Stimulated activated CD4-positive, alpha-beta T cell treated with anti-CD3 and anti-CD28 coated beads, Interleukin-2, amount 100 ng/mL, for 4 hours (primary cell): ENCODE data around the gene CEP72.
"Not testable (repeated sequence)": the region's sequence is repeated elsewhere in the genome, so short reads cannot be mapped to it uniquely, and the experiment has no call there.

Experiments used
- DNase-seq: peaks from one replicate; pipeline ENCODE4 v3.0.0-alpha.2; 2020; ENCODE audit warnings: low read depth

Gene CEP72

GRCh38 chr5:617896-618295 is 5.8 kb downstream of the CEP72 start:
- DNase-seq: no peak

GRCh38 chr5:618450-618849 is 6.3 kb downstream of the CEP72 start:
- no peak for DNase-seq

GRCh38 chr5:619444-619843 is 7.3 kb downstream of the CEP72 start:
- DNase-seq: no peak

- DNase-seq: no peak
Observed at GRCh38 chr5:620152-620551, 8.0 kb downstream of the CEP72 start.

- no peak for DNase-seq
Observed at GRCh38 chr5:620586-621180, 8.5 kb downstream of the CEP72 start.

GRCh38 chr5:621341-621761 is 9.2 kb downstream of the CEP72 start:
- no peak for DNase-seq

GRCh38 chr5:622359-622758 is 10.2 kb downstream of the CEP72 start:
- DNase-seq: no peak

- no peak for DNase-seq
Observed at GRCh38 chr5:622946-623522, 10.9 kb downstream of the CEP72 start.

- DNase-seq: no peak
Observed at GRCh38 chr5:623531-623930, 11.4 kb downstream of the CEP72 start.

- DNase-seq: no peak
Observed at GRCh38 chr5:624118-624950, 12.2 kb downstream of the CEP72 start.

- DNase-seq: no peak
Observed at GRCh38 chr5:624951-625230, 12.8 kb downstream of the CEP72 start.

GRCh38 chr5:625516-625915 is 13.4 kb downstream of the CEP72 start:
- DNase-seq: no peak

- DNase-seq: no peak
Observed at GRCh38 chr5:626850-627249, 14.7 kb downstream of the CEP72 start.

- no peak for DNase-seq
Observed at GRCh38 chr5:627840-628239, 15.7 kb downstream of the CEP72 start.

GRCh38 chr5:628351-629205 is 16.4 kb downstream of the CEP72 start:
- not testable (repeated sequence) for DNase-seq

GRCh38 chr5:633501-633955 is 21.4 kb downstream of the CEP72 start:
- DNase-seq: no peak

GRCh38 chr5:634191-634590 is 22.1 kb downstream of the CEP72 start:
- DNase-seq: no peak

GRCh38 chr5:635306-636055 is 23.3 kb downstream of the CEP72 start:
- DNase-seq: no peak

GRCh38 chr5:636951-637350 is 24.8 kb downstream of the CEP72 start:
- no peak for DNase-seq

- no peak for DNase-seq
Observed at GRCh38 chr5:637581-638450, 25.7 kb downstream of the CEP72 start.
